ENCODE results near the gene PITRM1. TPM values are rescaled to one million over a fixed set of nuclear protein-coding genes. Genes with fewer than 3 reads are reported as not detected.

Gene PITRM1
- total RNA-seq, 1 donor from 2014 or later = 47.6 TPM

DNA sequence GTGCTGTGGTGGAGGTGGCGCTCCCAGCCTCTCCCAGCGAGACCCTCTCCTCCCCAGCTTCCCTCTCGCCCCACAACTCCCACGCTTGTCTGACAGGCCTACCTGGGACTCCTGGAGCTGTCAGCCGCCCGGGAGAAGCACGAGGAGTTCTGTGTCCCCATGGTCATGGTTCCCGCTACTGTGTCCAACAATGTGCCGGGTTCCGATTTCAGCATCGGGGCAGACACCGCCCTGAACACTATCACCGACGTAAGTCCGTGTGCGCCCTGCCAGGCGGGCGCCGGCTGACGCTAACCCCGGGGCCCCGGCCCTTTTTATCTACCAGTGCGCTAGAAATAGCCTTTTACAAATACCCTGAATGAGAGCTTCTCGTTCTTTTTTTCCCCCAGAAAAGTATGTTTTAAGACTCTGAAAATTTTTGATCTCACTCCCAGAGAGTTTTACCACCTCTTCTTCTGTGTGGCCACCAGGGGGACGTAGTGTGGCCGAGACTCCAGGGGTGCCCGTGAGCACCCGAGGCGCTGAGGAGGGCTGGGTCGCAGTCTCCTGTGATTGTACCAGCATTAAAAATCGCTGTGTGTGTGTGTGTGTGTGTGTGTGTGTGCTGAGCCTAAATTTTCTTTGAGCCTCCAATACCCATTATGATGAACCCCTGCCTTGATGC lies 52.7 kb downstream of the PITRM1 start:
- Mint-ChIP-seq H3K4me3 (ENCODE audit: low read depth) (no peak overlapping the region), H3K27me3 (no peaks in the 10 kb centered on the region), H3K4me1 (ENCODE audit: low read depth) (no peaks in the 10 kb centered on the region), H3K27ac (no peak overlapping the region), H3K36me3 (ENCODE audit: insufficient read depth) (no peaks in the 10 kb centered on the region), H3K9me3 (ENCODE audit: low read depth) (peaks cover 3% of the 10 kb centered on the region)
- DNase-seq (ENCODE audit: low spot score, unreplicated experiment) = no peak
- TF ChIP-seq, protein P1, sequence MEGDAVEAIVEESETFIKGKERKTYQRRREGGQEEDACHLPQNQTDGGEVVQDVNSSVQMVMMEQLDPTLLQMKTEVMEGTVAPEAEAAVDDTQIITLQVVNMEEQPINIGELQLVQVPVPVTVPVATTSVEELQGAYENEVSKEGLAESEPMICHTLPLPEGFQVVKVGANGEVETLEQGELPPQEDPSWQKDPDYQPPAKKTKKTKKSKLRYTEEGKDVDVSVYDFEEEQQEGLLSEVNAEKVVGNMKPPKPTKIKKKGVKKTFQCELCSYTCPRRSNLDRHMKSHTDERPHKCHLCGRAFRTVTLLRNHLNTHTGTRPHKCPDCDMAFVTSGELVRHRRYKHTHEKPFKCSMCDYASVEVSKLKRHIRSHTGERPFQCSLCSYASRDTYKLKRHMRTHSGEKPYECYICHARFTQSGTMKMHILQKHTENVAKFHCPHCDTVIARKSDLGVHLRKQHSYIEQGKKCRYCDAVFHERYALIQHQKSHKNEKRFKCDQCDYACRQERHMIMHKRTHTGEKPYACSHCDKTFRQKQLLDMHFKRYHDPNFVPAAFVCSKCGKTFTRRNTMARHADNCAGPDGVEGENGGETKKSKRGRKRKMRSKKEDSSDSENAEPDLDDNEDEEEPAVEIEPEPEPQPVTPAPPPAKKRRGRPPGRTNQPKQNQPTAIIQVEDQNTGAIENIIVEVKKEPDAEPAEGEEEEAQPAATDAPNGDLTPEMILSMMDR (IDR thresholded peaks at IDR 0.05; ENCODE audit: unreplicated experiment) = peak; percentile 53

DNA sequence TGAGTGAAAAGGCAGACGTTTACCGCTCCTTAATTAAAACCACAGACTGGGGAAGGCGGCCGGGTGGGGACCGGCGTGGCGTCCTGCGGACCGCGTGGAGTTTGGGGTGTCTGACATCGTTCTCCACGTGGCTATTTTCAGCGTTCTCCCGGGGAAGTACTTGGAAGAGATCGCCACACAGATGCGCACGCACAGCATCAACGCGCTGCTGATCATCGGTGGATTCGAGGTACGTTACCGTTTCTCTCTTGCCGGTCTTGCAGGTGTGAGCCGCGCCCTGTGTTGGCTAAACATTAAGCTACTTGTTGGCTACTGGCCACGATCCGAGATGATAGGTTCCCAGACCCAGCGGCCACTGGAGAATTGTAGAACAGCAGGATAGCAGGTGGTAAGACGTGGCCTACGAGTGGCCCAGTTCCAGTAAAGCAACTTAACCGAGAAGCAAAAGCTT lies 53.9 kb downstream of the PITRM1 start:
- Mint-ChIP-seq H3K4me1 (ENCODE audit: low read depth) (no peaks in the 10 kb centered on the region), H3K27me3 (no peaks in the 10 kb centered on the region), H3K9me3 (ENCODE audit: low read depth) (peaks cover 3% of the 10 kb centered on the region), H3K36me3 (ENCODE audit: insufficient read depth) (no peaks in the 10 kb centered on the region), H3K4me3 (ENCODE audit: low read depth) (no peak overlapping the region), H3K27ac (no peak overlapping the region)
- no peak for DNase-seq (ENCODE audit: low spot score, unreplicated experiment)
- TF ChIP-seq, protein P1 (IDR thresholded peaks at IDR 0.05; ENCODE audit: unreplicated experiment) = no peak

DNA sequence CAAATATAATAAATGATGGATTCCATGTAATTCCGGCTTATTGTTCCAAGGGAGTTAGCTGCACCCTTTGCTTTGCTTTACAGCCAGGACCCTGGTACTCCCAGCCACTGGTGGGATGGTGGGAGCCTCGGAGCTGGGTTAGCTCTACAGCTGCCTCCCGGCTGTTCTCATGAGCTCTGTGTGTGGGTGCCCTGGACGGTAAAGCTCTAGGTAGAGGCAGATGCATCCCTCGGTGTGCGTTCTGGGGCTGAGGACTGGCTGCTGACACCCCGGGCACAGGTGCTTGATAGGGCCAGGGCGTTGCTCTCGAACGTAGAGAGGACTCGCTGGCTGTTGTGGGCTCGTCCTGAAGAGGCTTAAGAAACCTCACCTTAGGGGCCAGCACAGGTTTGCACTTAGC lies 55.1 kb downstream of the PITRM1 start:
- no peaks in the 10 kb centered on the region for H3K27me3 Mint-ChIP-seq
- TF ChIP-seq, protein P1 (IDR thresholded peaks at IDR 0.05; ENCODE audit: unreplicated experiment) = no peak
- peaks cover 3% of the 10 kb centered on the region for H3K9me3 Mint-ChIP-seq (ENCODE audit: low read depth)
- H3K36me3 Mint-ChIP-seq (ENCODE audit: insufficient read depth) = no peaks in the 10 kb centered on the region
- H3K27ac Mint-ChIP-seq = no peak overlapping the region
- H3K4me1 Mint-ChIP-seq (ENCODE audit: low read depth) = no peaks in the 10 kb centered on the region
- no peak for DNase-seq (ENCODE audit: low spot score, unreplicated experiment)
- no peak overlapping the region for H3K4me3 Mint-ChIP-seq (ENCODE audit: low read depth)

DNA sequence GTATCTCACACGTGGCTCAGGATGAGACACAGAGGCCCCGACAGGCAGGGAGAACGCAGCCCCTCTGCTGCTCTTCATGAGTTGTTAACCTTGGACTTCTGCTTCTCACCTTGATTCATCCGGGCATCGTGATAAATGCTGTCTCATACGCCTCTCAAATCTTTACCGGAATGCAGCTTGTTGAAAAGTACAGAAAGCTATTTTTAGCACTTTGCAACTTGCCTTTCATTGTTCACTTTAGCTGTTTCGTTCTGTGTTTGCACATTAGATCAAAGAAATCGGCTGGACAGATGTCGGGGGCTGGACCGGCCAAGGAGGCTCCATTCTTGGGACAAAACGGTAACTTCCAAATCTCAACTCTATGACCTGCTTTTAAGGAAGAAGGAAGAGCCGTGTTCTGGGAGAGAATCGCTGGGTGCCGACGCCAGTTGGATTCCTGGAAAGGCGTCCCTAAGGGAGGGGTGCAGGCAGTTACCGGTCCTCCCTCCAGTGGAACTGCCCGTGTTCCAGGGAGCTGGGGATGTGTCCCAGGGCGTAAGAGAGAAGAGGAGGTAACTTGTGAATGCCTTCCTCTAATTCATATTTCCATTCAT lies 56.0 kb downstream of the PITRM1 start:
- H3K9me3 Mint-ChIP-seq (ENCODE audit: low read depth) = peaks cover 3% of the 10 kb centered on the region
- no peak overlapping the region for H3K4me3 Mint-ChIP-seq (ENCODE audit: low read depth)
- H3K36me3 Mint-ChIP-seq (ENCODE audit: insufficient read depth) = no peaks in the 10 kb centered on the region
- H3K4me1 Mint-ChIP-seq (ENCODE audit: low read depth) = no peaks in the 10 kb centered on the region
- no peak for DNase-seq (ENCODE audit: low spot score, unreplicated experiment)
- no peak overlapping the region for H3K27ac Mint-ChIP-seq
- TF ChIP-seq, protein P1 (IDR thresholded peaks at IDR 0.05; ENCODE audit: unreplicated experiment) = no peak
- H3K27me3 Mint-ChIP-seq = no peaks in the 10 kb centered on the region

DNA sequence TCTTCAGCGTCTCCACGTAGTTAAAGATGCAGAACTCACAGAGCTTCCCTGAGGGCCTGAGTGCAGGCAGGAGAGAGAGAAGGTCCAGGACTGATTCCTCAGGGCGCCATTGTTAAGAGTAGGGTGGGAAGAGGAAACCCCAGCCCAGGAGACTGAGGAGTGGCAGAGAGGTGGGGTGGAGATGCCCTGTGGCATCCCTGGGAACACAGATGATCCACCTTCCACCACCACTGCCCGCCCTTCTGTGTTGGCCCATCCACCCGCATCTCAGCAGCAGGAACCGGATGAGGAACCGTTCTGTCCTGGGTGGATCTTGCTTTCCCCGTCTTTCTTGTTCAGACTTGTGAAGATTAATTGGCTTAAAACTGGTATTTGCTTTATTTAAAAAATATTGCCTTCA lies 56.9 kb downstream of the PITRM1 start:
- Mint-ChIP-seq H3K4me3 (ENCODE audit: low read depth) (no peak overlapping the region), H3K9me3 (ENCODE audit: low read depth) (peaks cover 3% of the 10 kb centered on the region), H3K4me1 (ENCODE audit: low read depth) (no peaks in the 10 kb centered on the region), H3K27ac (no peak overlapping the region), H3K36me3 (ENCODE audit: insufficient read depth) (no peaks in the 10 kb centered on the region), H3K27me3 (no peaks in the 10 kb centered on the region)
- DNase-seq (ENCODE audit: low spot score, unreplicated experiment) = no peak
- TF ChIP-seq, protein P1 (IDR thresholded peaks at IDR 0.05; ENCODE audit: unreplicated experiment) = no peak
